Cerebellar nuclear complex (tissue), 1 donor: ENCODE measurements around the gene ST6GALNAC3.
"Not testable (repeated sequence)": the region's sequence is repeated elsewhere in the genome, so short reads cannot be mapped to it uniquely, and the experiment has no call there.

Experiments
- DNase-seq, 2 experiments: peaks; one replicate each; lab custom pipeline; 2025; lab: John Stamatoyannopoulos, UW

ST6GALNAC3 gene

DNA sequence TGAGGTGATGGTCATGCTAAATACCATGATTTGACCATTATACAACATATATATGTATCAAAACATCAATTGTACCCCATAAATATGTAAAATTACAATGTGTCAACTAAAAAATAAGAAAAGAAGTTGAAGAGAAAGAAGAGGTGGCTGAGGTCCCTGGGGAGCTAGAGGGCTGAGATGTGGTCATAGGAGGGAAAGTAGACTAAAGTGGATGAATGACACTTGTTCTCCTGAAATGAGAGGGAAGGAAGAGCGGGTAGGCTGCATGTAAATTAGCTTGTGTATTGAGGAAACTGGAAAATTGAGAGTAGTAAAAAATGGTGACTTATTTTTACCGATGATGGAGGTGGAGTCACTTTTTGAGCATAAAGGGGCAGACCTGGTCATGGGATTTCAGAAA lies 117.0 kb downstream of the ST6GALNAC3 start:
- no peak for DNase-seq

DNA sequence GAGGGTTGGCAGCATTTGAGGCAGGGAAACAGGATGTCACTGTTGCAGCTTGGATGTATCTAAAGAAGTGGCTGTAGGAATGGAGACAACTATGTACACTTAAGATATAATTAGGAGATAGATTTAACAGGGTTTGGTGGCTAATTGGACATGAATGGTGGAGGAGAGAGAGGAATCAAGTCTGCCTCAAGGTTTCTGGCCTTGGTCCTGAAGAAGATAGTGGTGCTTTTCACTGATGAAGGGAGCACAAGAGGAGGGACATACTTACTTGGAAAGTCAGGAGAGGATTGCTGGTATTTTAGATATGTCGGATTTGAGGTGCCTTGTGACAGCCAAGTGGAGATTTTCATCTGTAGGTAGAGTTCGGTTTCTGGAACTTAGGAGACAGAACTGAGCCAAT lies 123.9 kb downstream of the ST6GALNAC3 start:
- DNase-seq = no peak

DNA sequence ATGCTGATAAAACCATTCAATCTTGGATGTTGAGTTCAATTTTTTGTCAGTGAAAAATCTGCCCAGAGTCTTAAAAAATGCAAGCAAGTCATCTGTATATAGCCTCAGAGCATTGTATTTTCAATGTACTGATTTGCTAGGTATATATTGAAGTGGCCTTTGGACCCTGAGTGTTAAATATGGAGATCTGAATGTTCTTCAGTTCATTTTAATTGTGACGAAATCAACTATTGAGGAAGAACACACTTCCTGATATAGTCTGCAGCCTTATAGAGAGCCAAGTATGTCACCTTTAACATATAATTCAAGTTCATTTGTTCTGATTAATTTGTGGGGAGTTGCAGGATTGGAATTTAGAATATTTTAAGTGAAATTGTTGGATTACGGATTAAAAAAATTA lies 128.1 kb downstream of the ST6GALNAC3 start:
- no peak for DNase-seq

DNA sequence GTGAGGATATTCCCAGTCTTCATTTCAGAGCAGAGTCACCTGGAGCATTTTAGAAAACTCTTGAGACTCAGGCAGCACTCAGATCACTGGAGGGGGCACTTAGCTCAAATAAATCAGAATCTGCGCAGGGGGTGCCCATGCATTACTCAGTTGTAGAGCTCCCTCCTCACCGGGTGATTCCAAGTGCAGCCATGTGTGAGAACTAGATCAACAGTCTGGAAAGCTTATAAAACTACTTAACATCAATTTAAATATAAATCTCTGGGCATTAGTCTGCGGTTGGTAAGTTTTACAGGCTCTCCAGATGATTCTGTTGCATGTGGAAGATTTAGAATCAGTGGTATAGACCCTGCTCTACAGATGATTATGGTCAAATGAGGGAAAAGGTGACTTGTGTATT lies 128.6 kb downstream of the ST6GALNAC3 start:
- DNase-seq = no peak

DNA sequence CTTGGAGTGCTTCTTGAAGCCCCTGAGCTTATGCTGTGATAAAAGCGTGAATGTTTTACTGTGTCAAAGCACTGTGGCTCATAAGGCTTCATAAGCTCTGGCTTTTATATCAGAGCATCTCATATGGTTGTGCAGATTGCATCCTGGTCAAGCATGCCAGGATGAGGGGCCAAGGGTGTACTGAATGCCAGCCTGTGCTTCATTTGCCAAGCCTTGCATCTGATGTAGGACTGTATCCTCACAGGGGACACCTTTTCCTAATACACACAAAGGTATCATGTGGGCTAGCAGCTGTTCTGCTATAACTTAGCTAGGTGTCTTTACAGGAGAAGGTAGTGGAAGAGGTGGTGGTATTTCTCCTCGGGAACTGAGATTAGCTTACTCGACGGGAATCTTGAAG lies 134.7 kb downstream of the ST6GALNAC3 start:
- no peak for DNase-seq

DNA sequence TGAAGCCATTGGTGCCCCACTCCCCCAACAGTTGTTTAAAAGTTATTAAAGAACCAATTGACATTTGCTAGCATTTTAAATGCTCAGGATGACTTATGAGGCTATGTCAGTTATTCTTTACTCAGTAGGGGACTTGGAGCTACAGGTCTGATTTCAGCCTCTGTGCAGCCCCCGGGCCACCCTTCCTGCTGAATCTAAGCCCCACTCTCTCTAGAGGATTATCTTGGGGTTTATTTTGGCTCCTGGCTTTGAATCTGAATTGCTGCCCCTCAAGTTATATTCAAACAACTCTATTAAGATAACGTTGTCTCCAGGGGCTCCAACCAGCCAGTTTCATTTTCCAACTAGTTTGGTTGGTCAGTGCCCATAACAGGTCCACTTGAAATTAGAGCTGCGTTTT lies 135.1 kb downstream of the ST6GALNAC3 start:
- no peak for DNase-seq

DNA sequence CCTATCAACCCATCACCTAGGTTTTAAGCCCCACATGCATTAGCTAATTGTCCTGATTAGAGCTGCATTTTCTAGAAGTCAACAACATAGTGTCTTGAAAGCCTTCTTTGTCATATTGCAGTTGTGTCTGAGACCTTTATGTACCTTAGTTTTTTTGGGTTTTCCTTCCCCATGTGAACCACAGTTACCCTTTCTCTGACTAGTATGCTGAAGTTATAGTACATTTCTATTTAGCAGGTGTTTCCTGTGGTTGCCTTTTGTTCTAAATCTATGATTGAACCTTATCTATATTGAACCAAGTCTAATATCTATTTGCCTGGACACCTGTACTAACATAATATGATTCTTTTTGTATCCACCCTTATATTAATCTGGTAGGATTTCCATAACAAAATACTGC lies 135.6 kb downstream of the ST6GALNAC3 start:
- no peak for DNase-seq

DNA sequence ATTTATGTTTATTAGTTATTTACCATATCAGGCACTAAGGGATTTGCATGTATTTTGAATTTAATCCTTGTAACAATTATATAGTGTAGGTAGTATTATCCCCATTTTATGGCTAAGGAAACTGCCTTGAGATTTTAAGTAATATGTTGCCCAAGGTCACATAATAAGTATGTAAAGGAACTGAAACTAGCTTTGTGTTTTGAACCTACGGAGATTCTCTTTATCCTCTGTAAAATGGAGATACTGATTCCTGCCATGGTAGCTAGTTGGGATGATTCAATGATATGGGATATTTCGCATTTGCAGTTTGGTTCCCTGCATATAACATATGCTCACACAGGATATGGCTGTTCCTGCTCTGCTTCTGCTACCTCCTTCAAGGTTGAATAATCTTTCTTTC lies 144.3 kb downstream of the ST6GALNAC3 start:
- no peak for DNase-seq

DNA sequence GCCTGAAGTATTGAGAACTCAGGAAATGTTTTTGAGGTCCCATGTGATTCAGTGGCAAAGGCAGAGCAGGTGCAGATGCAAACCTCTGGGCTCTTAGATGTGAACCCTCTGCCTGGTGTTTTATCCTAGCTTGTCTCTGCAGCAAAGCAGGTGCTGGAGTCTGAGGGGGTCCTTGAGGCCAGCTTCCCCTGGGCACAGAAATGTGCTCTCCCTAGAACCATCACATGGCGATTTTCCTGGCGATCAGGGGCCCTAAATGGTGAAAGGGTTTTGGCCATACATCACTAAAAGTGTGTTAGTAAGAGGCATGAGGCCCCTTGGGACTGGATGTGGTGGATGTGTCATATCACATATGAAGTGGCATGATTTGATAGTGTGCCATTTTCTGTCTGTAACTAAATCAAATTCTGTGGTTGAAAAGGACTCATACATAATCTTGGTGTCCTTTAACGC lies 144.8 kb downstream of the ST6GALNAC3 start:
- no peak for DNase-seq

DNA sequence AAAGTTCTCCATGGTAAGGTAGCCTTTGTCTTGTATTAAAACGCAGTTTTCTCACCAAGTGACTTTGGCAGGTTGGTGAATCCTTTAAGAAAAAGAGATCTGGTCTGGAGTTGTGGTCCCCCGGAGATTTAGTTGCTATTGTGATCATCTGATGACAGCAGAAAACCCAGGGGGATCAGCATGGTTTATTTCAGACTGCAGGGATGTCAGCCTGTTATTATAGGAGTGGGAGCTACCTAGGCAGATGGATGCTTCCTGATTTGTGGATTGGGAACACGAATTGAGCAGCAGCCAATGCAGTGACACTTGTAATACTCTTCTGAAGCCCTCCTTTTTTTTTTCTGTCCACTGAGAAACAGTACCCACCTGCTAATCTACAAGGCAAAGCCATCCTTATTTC lies 150.2 kb downstream of the ST6GALNAC3 start:
- no peak for DNase-seq

DNA sequence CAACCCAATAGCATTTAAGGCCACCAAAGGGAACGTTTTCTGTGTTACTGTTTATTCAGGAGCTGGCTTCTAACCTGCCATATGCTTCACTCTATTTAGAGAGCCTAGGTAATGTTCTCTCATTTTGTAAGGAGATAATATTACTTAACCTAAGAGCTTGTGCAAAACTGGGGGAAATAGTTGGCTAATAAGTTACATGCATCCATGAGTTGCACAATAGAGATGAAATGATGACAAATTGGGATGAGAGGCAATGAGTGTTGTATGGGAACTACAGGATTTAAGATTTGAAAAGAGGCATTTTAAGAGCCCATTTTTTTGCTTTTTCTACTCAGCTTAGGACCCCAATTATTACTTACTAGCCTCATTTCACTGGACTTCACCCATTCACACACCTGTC lies 151.0 kb downstream of the ST6GALNAC3 start:
- DNase-seq = no peak

DNA sequence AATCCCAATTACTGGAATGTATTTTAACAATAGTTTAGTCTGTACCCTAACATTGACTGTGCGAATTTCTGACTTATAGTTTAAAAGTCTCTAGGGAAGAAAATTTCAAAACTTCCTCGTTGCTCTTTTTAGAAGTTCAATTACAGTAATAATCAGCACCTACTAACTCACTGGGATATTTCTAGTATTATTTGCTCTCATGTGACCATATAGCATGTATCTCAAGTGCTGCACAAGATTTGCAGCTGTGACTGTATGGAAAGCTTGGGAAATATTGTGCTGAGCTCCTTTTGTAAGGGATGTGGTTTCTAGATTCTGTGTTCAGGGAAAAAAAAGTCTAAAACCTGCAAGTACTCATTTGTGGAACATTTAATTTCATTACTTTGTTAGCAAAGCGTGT lies 153.1 kb downstream of the ST6GALNAC3 start:
- DNase-seq = no peak

DNA sequence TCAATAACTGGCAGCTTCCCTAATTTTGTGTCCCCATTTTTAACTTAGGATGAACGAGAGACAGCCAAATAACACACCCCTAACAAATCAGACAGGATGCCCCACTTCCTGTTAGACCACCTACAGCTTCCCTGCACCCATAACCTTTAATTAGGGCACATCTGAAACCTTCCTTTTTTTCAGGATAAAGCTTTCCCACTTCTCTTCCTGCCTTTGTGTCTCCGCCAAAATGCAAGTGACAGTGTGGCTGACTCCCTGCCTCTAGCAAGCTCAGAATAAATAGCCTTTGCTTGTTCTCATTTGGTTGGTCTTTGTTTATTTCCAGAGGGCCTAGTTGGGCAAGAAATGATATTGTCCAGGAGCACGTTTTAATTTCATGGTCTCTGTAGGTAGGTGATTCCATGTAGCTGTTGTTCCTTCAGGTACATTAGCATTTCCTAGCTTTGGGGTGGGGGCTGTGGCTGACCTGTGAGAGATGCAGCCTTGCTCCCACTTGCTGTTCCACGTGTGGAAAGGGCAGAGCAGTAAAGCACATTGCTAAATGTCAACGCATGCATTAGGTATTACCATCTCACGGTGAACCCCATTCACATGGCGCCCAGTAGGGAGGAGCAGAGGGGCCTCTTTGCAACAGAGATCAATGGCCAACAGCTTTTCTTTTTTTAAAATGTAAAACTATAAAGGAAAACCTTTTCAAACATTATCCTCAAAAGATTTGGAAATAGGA lies 154.9 kb downstream of the ST6GALNAC3 start:
- DNase-seq = no peak

DNA sequence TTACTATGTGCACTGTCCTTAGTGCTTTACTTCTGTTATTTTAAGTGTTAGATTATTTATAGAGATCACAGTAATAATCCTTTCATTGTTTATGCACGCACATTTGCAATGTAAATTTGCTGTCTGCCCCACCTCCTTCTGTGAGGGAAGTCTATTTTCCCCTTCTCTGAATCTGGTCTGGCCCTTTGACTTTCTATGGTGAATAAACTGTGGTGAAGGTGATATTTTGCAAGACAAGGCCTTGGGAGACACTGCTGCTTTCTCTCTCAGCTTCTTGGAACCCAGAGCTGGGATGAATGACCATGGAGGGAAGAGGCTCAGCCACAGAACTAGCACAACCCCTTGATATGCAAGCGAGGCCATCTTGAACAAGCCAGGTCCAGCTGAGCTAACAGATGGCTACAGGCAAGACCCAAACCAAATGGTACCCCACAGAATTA lies 156.3 kb downstream of the ST6GALNAC3 start:
- no peak for DNase-seq

DNA sequence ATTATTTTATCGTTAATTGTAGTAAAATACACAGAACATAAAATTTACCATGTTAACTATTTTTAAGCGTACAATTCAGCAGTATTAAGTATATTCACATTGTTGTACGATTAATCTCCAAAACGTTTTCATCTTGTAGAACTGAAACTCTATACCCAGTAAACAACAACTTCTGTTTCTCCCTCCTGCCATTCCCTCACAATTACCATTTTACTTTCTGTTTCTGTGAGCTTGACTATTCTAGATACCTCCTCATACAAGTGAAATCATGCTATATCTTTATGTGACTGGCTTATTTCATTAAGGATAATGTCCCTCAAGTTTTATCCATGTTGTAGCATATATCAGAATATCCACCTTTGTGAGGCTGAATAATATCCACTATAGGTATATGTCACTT lies 156.8 kb downstream of the ST6GALNAC3 start:
- no peak for DNase-seq

DNA sequence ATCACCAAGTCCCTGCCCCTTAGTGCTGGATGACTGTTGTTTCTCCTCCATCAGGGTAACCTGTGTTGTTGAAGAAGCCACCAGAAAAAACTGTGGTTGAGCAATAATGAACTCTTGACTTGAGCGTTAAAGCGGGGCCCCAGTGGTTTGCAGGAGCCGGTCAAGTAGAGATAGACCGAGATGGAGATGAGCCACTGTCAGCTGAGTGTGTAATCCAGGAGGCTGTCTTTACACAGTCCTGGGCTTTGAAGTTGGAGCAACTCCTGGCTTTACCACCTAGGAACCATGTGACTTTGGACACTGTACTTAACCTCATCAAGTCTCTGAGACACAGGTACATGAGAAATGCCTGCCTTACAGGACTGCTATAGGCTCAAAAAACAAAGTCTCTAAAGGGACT lies 158.1 kb downstream of the ST6GALNAC3 start:
- no peak for DNase-seq

DNA sequence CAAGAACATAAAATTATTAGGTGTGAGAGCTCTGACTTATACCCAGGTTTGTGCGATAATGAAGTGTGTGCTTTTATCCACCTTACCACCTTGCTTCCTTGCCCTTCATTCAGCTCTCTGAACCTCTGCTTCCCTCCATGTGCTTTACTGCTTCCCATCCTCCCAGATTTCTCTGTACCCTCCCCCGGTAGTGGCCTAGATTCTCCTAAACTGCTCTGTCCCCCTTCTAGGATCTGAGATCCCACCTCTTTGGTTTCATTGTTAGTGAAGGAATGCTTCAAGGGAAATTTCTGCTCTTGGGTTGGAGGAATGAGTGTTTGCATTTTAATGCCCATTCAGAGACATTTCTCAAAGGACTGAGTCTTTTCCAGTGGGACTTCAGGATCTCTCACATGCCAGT lies 159.5 kb downstream of the ST6GALNAC3 start:
- no peak for DNase-seq

DNA sequence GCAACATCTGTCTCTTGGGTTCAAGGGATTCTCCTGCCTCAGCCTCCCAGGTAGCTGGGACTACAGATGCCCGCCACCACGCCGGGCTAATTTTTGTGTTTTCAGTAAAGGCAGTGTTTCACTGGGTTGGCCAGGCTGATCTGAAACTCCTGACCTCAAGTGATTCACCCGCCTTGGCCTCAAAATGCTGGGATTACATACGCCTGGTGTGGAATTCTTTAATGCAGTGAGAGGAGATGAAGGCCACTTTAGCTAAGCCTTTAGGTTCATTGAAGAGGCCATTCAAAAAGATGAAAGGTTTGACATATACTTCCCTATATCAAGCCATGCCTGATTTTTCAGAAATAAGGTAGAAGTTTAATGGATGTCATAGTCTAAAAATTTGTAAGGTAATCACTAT lies 162.7 kb downstream of the ST6GALNAC3 start:
- DNase-seq = no peak

DNA sequence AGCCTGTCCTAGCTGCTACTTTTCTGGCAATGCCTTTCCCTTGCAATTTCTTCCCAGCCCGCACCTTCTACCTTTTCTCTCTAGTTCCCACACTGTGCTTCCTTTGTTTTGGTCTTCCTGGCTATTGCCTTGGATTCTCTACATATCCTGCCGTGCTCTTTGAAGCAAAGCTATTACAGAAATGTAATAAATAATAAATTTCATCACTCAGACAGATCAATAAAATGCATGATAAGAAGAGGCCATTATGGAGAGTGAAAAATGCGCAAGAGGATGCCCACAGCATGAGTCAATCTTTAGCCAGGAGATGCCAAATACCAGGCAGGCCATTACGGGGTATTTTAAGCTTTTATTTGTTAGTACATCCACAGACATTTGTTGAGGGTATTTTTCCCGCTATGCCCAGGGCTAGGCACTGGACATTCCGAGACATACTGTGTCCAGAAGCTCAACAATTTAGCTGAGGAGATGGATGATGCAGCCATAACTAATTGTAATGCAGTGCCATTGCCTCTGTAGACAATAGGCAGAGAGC lies 163.6 kb downstream of the ST6GALNAC3 start:
- DNase-seq = no peak

DNA sequence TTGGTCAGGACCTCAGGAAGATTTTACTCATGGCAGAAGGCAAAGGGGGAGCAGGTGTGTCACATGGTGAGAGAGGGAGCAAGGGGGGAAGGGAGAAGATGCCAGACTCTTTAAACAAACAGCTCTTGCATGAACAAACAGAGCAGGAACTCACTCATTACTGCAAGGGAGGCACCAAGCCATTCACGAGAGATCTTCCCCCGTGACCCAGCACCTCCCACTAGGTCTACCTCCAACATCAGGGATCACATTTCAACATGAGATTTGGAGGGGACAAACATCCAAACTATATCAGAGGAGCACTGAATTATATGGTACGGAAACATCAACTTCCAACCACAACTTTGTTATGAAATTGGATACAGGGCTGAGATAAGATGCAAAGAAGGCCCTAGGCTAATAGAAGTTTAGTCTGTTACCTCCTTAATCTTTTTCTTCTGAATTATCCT lies 164.9 kb downstream of the ST6GALNAC3 start:
- no peak for DNase-seq

DNA sequence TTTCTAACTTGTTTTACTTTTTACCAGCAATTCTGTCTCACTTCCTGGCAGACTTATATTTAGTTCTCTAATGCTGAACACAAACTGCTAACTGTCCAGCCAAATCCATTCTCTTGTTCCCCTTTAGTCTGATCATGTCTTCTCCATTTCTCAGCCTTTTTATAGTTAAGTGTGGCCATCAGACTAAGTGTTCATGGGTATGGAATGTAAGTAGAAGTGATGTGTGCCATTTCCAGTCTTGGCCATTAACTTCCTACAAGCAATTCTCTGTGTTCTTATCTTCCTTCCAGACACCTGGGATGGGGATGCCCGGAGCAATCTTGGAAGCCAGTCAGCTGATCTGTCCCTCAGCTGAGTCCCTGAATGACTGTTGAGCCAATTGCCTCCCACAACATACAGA lies 165.8 kb downstream of the ST6GALNAC3 start:
- no peak for DNase-seq

DNA sequence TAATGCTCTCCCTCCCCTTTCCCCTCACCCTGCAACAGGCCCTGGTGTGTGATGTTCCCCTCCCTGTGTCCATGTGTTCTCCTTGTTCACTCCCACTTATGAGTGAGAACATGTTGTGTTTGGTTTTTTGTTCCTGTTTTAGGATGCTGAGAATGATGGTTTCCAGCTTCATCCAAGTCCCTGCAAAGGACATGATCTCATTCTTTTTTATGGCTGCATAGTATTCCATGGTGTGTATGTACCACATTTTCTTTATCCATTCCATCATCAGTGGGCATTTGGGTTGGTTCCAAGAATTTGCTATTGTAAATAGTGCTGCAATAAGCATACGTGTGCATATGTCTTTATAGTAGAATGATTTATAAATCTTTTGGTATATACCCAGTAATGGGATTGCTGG lies 168.0 kb downstream of the ST6GALNAC3 start:
- not testable (repeated sequence) for DNase-seq

DNA sequence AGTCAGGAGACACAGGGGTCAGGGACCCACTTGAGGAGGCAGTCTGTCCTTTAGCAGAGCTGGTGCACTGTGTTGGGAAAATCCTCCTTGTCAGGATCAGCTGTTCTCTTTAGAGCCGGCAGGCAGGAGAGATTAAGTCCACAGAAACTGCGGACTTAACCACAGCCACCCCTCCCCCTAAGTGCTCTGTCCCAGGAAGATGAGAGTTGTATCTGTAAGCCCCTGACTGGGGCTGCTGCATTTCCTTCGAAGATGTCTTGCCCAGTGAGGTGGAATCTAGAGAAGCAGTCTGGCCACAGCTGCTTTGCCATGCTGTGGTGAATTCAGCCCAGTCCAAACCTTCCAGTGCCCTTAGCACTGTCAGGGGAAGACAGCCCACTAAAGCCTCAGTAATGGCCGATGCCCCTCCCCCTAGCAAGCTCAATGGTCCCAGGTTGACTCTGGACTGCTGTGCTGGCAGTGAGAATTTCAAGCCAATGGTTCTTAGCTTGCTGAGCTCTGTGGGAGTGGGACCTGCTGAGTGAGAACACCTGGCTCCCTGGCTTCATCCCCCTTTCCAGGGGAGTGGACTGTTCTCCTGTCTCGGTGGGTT lies 172.8 kb downstream of the ST6GALNAC3 start:
- no peak for DNase-seq

DNA sequence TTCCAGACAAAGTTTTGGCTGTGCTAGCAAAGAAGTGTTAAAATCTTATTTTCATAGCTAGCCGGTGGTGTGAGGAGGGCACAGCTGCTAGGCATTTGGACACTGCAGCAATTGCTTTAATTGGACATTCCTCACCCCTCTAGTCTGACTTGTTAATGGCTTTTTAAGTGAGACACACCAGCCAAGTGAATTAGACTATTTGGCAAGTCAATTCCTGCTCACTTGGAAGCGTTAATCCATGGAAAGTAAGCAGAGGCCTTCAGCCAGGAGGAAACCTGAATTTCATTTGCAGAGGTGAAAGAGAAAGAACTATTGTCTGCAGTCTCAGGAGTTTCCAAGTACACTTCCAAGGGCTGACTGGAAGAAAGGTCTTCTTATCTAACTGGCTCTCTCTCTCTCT lies 175.7 kb downstream of the ST6GALNAC3 start:
- no peak for DNase-seq
